NOMO-1 treated with dmso at 0.1 percent for 144 hours (cell line): Measurements from ENCODE around the gene TRIM24.
"Not testable (repeated sequence)": the region's sequence is repeated elsewhere in the genome, so short reads cannot be mapped to it uniquely, and the experiment has no call there.

Experiments used
- DNase-seq: peaks from one replicate; lab custom pipeline; 2025; ENCODE audit not compliant: unreplicated experiment; lab: John Stamatoyannopoulos, UW

The TRIM24 gene

GRCh38 chr7:138525757-138526156 lies 65.7 kb downstream of the TRIM24 start:
- no peak for DNase-seq

GRCh38 chr7:138527746-138528223 lies 67.7 kb downstream of the TRIM24 start:
- DNase-seq = no peak

- DNase-seq = not testable (repeated sequence)
Measured at GRCh38 chr7:138536833-138537232, 76.8 kb downstream of the TRIM24 start.

GRCh38 chr7:138538518-138538917 lies 78.5 kb downstream of the TRIM24 start:
- no peak for DNase-seq

DNA sequence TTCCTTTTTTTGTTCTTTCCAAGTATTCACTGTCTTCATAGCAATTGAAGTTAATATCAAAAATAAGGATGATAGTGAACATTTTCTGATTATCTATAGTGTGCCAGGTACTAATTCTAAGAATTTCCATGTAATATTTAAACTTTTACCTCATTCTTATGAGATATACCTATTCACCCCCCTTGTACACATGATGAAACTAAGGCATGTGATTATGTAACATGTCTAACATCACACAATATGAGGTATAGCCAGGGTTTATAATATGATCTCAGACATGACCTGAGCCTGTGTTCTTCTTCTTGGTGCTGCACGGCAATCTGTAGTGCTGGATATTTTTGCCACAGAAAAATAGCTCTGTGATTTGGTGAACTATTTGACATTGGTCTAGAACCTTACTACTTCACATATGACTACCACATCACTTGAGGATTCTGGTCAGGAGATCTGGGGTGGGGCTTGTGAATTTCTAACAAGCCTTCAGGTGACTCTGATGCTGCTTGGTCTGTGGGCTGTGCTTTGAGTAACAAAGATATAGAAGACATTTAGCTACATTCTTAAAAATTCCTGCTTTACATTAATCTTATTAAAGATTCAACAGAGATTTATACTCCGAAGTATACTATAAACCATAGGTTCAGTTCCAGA lies 79.1 kb downstream of the TRIM24 start:
- DNase-seq = no peak

- no peak for DNase-seq
Measured at GRCh38 chr7:138542183-138542582, 82.1 kb downstream of the TRIM24 start.

GRCh38 chr7:138543739-138544138 lies 83.7 kb downstream of the TRIM24 start:
- DNase-seq = no peak

GRCh38 chr7:138545123-138545522 lies 85.1 kb downstream of the TRIM24 start:
- no peak for DNase-seq

DNA sequence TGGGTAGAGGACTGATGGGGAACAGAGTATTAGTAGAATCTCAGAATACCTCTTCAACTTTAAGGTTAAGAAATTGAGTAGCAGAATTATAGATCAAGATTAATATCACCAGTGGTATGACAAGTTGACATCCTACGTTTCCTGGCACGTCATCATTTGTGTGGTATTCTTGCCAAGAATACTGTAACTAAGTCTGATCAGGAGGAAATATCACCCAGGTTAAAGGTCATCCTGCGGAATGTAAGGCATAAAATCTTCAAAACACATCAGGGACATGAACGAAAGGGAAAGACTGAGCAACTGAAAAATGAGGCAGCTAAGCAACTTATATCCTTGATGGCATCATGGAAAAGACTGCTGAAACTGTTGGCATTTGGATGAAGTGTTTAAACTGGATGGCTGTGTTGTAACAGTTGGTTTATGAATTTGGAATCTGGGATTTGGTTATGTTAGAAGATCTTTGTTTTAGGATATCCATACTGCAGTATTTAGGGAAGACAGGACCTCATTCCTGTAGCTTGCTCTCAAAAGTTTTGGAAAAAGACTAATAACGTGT lies 86.1 kb downstream of the TRIM24 start:
- no peak for DNase-seq

DNA sequence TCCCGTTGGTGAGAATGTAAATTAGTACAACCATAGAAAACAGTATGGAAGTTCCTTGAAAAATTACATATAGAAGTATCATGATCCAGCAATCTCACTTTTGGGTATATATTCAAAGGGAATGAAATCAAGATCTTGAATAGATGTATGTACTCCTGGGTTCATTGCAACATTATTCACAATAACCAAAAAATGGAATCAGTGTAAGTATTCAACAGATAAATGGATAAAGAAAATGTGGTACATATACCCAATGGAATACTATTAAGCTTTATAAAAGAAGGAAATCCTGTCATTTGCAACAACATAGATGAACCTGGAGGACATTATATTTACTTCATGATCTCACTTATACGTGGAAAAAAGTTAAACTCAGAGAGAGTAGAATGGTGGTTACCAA lies 86.8 kb downstream of the TRIM24 start:
- no peak for DNase-seq

DNA sequence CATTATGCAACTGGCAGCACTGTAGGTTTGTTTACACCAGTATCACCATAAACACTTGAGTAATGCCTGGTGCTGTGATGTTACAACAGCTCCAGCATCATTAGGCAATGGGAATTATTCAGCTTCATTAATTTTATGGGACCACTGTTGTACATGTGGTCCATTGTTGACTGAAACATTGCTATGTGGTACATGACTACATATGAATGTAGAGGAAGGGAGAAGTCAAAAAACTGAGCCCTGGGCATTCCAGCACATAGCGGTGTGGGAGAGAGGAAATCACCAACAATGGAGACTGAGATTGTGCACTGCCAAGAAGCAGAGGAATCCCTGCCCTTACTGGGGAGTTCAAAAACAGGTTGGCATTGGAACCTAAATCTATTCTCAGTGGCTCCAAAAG lies 89.0 kb downstream of the TRIM24 start:
- DNase-seq = no peak

DNA sequence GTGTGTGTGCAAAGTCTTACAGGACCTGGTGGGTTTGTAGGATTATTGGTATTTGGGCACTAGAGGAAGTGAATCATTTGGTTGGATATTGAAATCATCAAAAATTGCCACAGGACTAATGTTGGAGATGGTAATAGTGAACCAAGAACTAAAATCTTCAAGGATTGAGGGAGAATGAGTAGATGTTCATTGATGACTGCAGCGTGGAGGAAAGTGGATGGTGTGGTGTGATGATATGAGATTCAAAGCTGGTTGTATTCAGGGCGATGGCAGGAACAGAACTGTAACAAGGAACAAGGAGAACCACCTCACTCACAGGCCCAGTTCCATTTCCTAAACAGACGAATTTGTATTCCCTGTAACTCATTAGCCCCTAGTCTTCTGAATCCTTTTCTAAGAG lies 90.3 kb downstream of the TRIM24 start:
- no peak for DNase-seq

DNA sequence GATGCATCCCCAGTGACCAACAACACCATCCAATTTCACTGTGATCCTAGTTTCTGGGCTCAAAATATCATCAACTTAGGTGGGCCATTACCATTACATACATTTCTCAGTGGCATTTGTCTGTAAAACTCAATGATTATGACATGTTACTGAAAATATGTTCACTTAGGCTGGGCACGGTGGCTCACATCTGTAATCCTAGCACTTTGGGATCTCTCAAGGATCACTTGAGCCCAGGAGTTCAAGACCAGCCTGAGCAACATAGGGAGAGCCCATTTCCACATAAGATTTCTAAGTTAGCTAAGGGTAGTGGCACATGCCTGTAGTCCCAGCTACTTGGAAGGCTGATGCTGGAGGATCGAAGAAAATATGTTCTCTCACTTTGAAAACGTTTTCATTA lies 91.0 kb downstream of the TRIM24 start:
- DNase-seq = no peak

DNA sequence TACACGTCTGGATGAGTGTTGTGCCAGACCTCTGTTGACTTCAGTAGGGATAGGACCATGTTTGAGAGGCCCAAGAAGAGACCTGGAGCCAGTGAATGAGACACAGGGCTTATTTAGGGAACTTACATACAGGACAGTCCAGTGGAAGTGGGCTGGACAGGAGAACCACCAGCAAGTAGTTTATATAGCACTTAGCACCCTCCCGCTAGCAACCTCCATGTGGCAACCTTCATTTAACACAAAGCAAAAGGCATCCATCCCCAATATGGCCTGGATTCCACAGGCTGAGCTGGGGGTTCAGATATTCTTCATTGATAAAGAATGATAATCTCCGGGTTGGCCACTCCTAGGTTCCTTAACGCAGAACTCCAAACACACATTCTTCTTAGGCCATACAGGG lies 93.7 kb downstream of the TRIM24 start:
- no peak for DNase-seq

- DNase-seq = no peak
Measured at GRCh38 chr7:138554674-138555073, 94.6 kb downstream of the TRIM24 start.

DNA sequence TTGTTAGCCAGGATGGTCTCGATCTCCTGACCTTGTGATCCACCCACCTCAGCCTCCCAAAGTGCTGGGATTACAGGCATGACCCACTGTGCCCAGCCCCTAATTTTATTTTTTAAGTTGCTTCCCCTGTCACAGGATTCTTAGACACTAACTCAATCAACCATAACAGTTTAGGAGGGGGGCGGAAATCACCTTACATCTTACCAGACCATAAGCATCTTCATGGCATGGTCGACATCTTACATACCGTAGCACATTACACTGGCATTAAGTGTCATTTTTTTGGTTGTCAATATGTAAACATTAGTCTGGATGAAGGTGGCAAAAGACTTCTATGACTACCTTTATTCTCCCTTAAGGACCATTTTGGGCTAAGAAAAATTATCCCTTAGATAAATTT lies 95.6 kb downstream of the TRIM24 start:
- no peak for DNase-seq

DNA sequence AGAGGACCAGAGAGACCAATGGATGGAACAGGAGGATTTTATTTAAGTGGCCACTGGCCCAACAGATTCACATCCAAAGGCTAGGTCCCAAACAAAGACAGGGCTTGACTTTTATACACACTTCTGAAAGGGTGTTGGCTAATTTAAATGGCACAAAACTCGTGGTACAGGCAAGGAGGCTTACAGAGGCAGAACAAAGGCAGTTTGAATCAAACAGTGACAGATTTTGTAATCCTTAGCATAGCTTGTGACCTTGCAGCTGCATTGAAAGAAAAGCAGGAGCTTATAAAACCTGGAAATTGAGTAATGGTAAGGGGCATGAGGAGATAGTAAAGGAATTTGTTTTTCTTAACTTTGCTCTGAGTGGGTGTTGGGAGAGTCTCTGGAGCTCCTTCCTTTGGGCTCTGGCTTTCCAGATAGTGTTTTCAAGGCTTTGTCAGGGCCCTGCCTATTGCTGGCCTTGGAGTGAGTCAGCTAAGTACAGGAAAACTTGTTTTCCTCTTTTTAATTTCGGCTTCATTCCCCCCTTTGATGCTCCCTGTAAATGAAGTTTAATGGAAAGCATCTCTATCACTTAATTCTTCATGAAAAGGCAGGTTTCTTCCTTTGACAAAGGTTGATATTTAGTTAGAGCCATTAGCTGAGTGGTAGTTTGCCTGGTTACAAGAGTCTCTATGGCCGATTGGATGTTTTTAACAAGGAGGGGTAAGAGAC lies 96.9 kb downstream of the TRIM24 start:
- DNase-seq = no peak

GRCh38 chr7:138559448-138559847 lies 99.4 kb downstream of the TRIM24 start:
- no peak for DNase-seq

- no peak for DNase-seq
Measured at GRCh38 chr7:138563808-138564207, 103.7 kb downstream of the TRIM24 start.

GRCh38 chr7:138564365-138564764 lies 104.3 kb downstream of the TRIM24 start:
- DNase-seq = no peak

DNA sequence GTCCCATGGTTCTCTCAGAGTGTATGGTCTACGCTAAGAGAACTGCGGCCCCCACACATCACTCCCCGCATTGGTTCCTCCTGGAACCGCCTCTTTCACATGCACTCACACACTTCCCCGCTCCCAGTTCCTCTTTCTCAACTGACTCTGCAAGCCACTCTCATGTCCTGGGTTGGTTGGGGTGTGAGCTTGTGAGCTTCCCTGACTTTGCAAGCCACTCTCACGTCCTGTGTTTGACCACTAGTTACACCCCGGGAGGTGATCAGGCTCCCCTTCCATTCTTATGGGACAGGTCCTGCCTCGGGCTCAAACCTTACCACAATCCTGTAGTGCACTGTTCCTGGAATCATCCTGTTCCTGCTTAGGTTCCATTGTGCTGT lies 105.0 kb downstream of the TRIM24 start:
- DNase-seq = peak; percentile 81

GRCh38 chr7:138565451-138566114 lies 105.5 kb downstream of the TRIM24 start:
- DNase-seq = peak; percentile 61
